HepG2 (cell line): ENCODE results near the gene ITGAV. TPM values are rescaled to one million over a fixed set of nuclear protein-coding genes. Genes with fewer than 3 reads are reported as not detected.
A peak's percentile ranks its signal among the peaks of the same experiment; 100 is the strongest.

Experiments
- ATAC-seq: fragments of 200-7000 bp; cut with Tn5 transposase; 3 replicates; pipeline ENCODE4 v1.9.1; 2020; ENCODE audit warnings: mild to moderate bottlenecking, moderate library complexity
- BruUV-seq: library from RNA; stranded (reverse); fragments of 400-500 nt; replicated peaks from 2 replicates; lab custom pipeline; 2021; lab: Mats Ljungman, UMichigan
- CTCF ChIA-PET: fragments of 300-600 bp; formaldehyde crosslinking; extraction: SDS; loops from one replicate; lab custom pipeline; 2021; ENCODE audit warnings: low total read pairs, inconsistent platforms, low intra/inter-chr PET ratio; lab: Yijun Ruan, JAX
- POLR2A ChIA-PET: fragments of 350-600 bp; sonication (Branson Sonifier 250); formaldehyde crosslinking; loops from one replicate; lab custom pipeline; 2020; ENCODE audit warnings: antibody characterized with exemption, inconsistent platforms; lab: Yijun Ruan, JAX
- DNase-seq: peaks from one replicate; pipeline ENCODE4 v3.0.0-alpha.2; 2015; ENCODE audit warnings: low spot score
- FAIRE-seq: peaks from 3 replicates; lab custom pipeline; 2011; peaks lifted over from hg19 to GRCh38; lab: Jason Lieb, UNC
- H2AFZ ChIP-seq: one replicate; pipeline ENCODE4 v1.6.1; 2011; ENCODE audit warnings: low read length, inconsistent platforms
- H3K27ac ChIP-seq: fragments of 300-600 bp; 3 replicates; pipeline ENCODE4 v1.8.0; 2011; ENCODE audit warnings: mixed run types, mild to moderate bottlenecking, mixed read lengths, low read length, inconsistent platforms; ENCODE audit not compliant: insufficient read depth; ENCODE audit errors: extremely low read length
- H3K27me3 ChIP-seq, 2 experiments: fragments of 200-600 bp in 1 of 2; 2 replicates in 1 of 2; 3 replicates in 1 of 2; pipeline versions ENCODE4 v1.6.0 to v1.8.0; 2011; ENCODE audit warnings: low read length in 2 of 2, mild to moderate bottlenecking in 2 of 2, moderate library complexity in 2 of 2, inconsistent platforms in 1 of 2; ENCODE audit not compliant: insufficient read depth in 2 of 2, control insufficient read depth in 1 of 2
- H3K36me3 ChIP-seq, 2 experiments: fragments of 200-600 bp in 1 of 2; replicated peaks in 1 of 2; 2 replicates in 1 of 2; 3 replicates in 1 of 2; pipeline versions ENCODE4 v1.5.1 to v1.8.0; 2011; ENCODE audit warnings: low read length in 2 of 2, inconsistent platforms in 1 of 2; ENCODE audit not compliant: insufficient read depth in 2 of 2, control insufficient read depth in 1 of 2
- H3K4me1 ChIP-seq: 2 replicates; pipeline ENCODE4 v1.5.1; 2012; ENCODE audit warnings: low read length, inconsistent platforms; ENCODE audit not compliant: insufficient read depth
- H3K4me2 ChIP-seq: 2 replicates; pipeline ENCODE4 v1.6.0; 2011; ENCODE audit warnings: low read depth, low read length, inconsistent platforms
- H3K4me3 ChIP-seq, 3 experiments: fragments of 200-600 bp in 1 of 3; sonication (generic), shearing (Covaris generic) in 1 of 3; replicated peaks in 1 of 3; 2 replicates each; pipeline ENCODE4 v1.5.1; 2011 to 2016; ENCODE audit warnings: low read length in 3 of 3, inconsistent platforms in 2 of 3, low read depth in 2 of 3, mild to moderate bottlenecking in 2 of 3, control low read depth in 1 of 3, mixed read lengths in 1 of 3; ENCODE audit not compliant: insufficient read depth in 1 of 3
- H3K79me2 ChIP-seq: one replicate; pipeline ENCODE4 v1.6.1; 2011; ENCODE audit warnings: low read length, inconsistent platforms; ENCODE audit not compliant: insufficient read depth
- H3K9ac ChIP-seq: 2 replicates; pipeline ENCODE4 v1.6.0; 2011; ENCODE audit warnings: mild to moderate bottlenecking, low read depth, low read length, inconsistent platforms; ENCODE audit not compliant: insufficient read depth
- H3K9me3 ChIP-seq: 2 replicates; pipeline ENCODE4 v1.5.1; 2012; ENCODE audit warnings: mild to moderate bottlenecking, low read length
- H4K20me1 ChIP-seq: 2 replicates; pipeline ENCODE4 v1.6.0; 2011; ENCODE audit warnings: inconsistent platforms, mild to moderate bottlenecking, low read length, moderate library complexity; ENCODE audit not compliant: insufficient read depth
- CBX2 ChIP-seq, 2 experiments: fragments of 200-600 bp in 1 of 2; sonication (generic); formaldehyde crosslinking in 1 of 2; IDR thresholded peaks; 2 replicates each; pipeline versions ENCODE4 v1.7.0 to v1.8.1; 2018 to 2022; ENCODE audit warnings: low read depth in 2 of 2, low read length in 1 of 2, mild to moderate bottlenecking in 1 of 2, missing genetic modification reagents in 1 of 2
- DRAP1 ChIP-seq: IDR thresholded peaks from 2 replicates; pipeline ENCODE4 v1.6.1; 2016; ENCODE audit warnings: missing genetic modification reagents, missing compliant biosample characterization
- HNRNPUL1 ChIP-seq: fragments of 200-400 bp; formaldehyde crosslinking; IDR thresholded peaks from 2 replicates; pipeline ENCODE4 v1.6.1; 2017; ENCODE audit warnings: low read depth, mild to moderate bottlenecking, low read length, moderate library complexity
- RFX1 ChIP-seq: fragments of 450-650 bp; IDR thresholded peaks from 2 replicates; pipeline ENCODE4 v1.6.1; 2017
- SRSF4 ChIP-seq: fragments of 200-400 bp; formaldehyde crosslinking; IDR thresholded peaks from one replicate; pipeline ENCODE4 v1.6.1; 2018; ENCODE audit warnings: mild to moderate bottlenecking, low read depth, low read length, moderate library complexity; ENCODE audit not compliant: poor library complexity, severe bottlenecking
- ZBTB49 ChIP-seq: sonication (generic); formaldehyde crosslinking; IDR thresholded peaks from 2 replicates; pipeline ENCODE4 v1.4.0; 2020; ENCODE audit warnings: missing genetic modification reagents, borderline replicate concordance
- ZNF337 ChIP-seq: sonication (generic); formaldehyde crosslinking; IDR thresholded peaks from 2 replicates; pipeline ENCODE4 v1.5.1; 2020; ENCODE audit warnings: missing genetic modification reagents, low read depth, mild to moderate bottlenecking, borderline replicate concordance
- ZNF44 ChIP-seq: sonication (generic); formaldehyde crosslinking; IDR thresholded peaks from 2 replicates; pipeline ENCODE4 v1.5.1; 2020; ENCODE audit warnings: mild to moderate bottlenecking, missing genetic modification reagents
- ZNF562 ChIP-seq: sonication (generic); formaldehyde crosslinking; IDR thresholded peaks from 2 replicates; pipeline ENCODE4 v1.8.0; 2022; ENCODE audit warnings: missing genetic modification reagents, borderline replicate concordance
- in situ Hi-C: cut with HindIII; loops from 2 replicates; pipeline ENCODE4 v1.10.0; 2017; ENCODE audit warnings: low pct_unique_long_range_greater_than_20kb; ENCODE audit not compliant: extremely low pct_ligation_motif_present
- intact Hi-C: fragments of 100-400 bp; cut with micrococcal nuclease; formaldehyde crosslinking; loops from one replicate; pipeline ENCODE4 v1.10.0; 2022; ENCODE audit not compliant: unreplicated experiment
- polyA plus RNA-seq, 8 experiments: library from polyadenylated mRNA; depleted of rRNA in 3 of 8; stranded (reverse) in 7 of 8; unstranded in 1 of 8; fragments of >200 nt; fragmentation: Illumina TruSeq in 4 of 8; extraction: Trizol in 4 of 8; gene quantifications; 2 replicates each; pipeline versions ENCODE4 v1.2.1 to v1.2.3, GENCODE V29; 2011 to 2016; ENCODE audit warnings: low read depth in 4 of 8, missing spikeins in 1 of 8, mixed read lengths in 1 of 8; ENCODE audit not compliant: insufficient read depth in 1 of 8
- total RNA-seq, 5 experiments: library from RNA; depleted of rRNA; stranded (reverse); fragments of >200 nt; fragmentation: Illumina TruSeq; extraction: Trizol; gene quantifications; 2 replicates each; pipeline ENCODE4 v1.2.3, GENCODE V29; 2016; ENCODE audit warnings: low read depth in 1 of 5

The ITGAV gene
- total and polyA plus RNA-seq, 2 of the 13 experiments (the other 11 are each of a cell fraction or from before 2014, with no cell fraction given): 59.1 to 60.4 TPM

GRCh38 chr2:186659383-186659782 lies 69.5 kb downstream of the ITGAV start:
- H3K4me3 ChIP-seq: no peak overlapping the region
- H3K9me3 ChIP-seq: no peaks in the 10 kb centered on the region
- H2AFZ ChIP-seq: no peak overlapping the region
- H3K9ac ChIP-seq: no peak overlapping the region
- intact Hi-C loops (no loop called here), in situ Hi-C loops (no loop called here)
- DNase-seq: no peak
- no peak for ATAC-seq
- no peak for FAIRE-seq
- CTCF ChIA-PET: no interaction called here
- no peak overlapping the region for H3K27ac ChIP-seq
- H3K4me1 ChIP-seq: no peaks in the 10 kb centered on the region
- H3K27me3 ChIP-seq: no peaks in the 10 kb centered on the region
- no peak overlapping the region for H3K4me2 ChIP-seq
- peaks cover 17 to 41% of the 10 kb centered on the region in 2 experiments for H3K36me3 ChIP-seq
- H4K20me1 ChIP-seq: no peaks in the 10 kb centered on the region
- H3K79me2 ChIP-seq: no peaks in the 10 kb centered on the region
- BruUV-seq: no TSS peak
- POLR2A ChIA-PET: no interaction called here
- TF ChIP-seq CBX2 (IDR thresholded peaks at IDR 0.05; ENCODE audit: low read depth, low read length) (no peak), CBX2 (CRISPR knock-in tag; IDR thresholded peaks at IDR 0.05; ENCODE audit: low read depth) (no peak), ZNF562 (no peak), ZBTB49 (CRISPR knock-in tag) (no peak), DRAP1 (CRISPR knock-in tag) (no peak), ZNF337 (no peak), SRSF4 (peak; percentile 60), HNRNPUL1 (peak; percentile 58; the same call in 1 of the 2 replicates), RFX1 (no peak), ZNF44 (no peak)
